Measurements from ENCODE around the gene SPECC1. TPM values are rescaled to one million over a fixed set of nuclear protein-coding genes. Genes with fewer than 3 reads are reported as not detected.

SPECC1 gene
- total and polyA plus RNA-seq, 12 donors: 19.2 to 96.1 (median 40.3) TPM

GRCh38 chr17:20203018-20203417 lies 193.9 kb downstream of the SPECC1 start:
- no peak for TF ChIP-seq POLR2A (IDR thresholded peaks at IDR 0.05)
- intact Hi-C loops (cut with DNase I): no loop called here
- no peaks in the 10 kb centered on the region for H3K27me3 ChIP-seq
- H3K4me3 ChIP-seq: no peak overlapping the region
- H3K36me3 ChIP-seq (replicated peaks in 1 of 2): no peaks in the 10 kb centered on the region
- H3K9me3 ChIP-seq (replicated peaks in 1 of 3): no peaks in the 10 kb centered on the region
- 77 to 95% (median 92%) methylated on average over 2 of the region's 2 CpGs for WGBS, 4 donors
- H3K4me1 ChIP-seq (replicated peaks in 1 of 2): no peaks in the 10 kb centered on the region
- DNase-seq: no peak
- H3K27ac ChIP-seq: no peak overlapping the region

- H3K27ac ChIP-seq: no peak overlapping the region
- no peak for DNase-seq
- no peaks in the 10 kb centered on the region for H3K4me1 ChIP-seq (replicated peaks in 1 of 2)
- no peaks in the 10 kb centered on the region for H3K27me3 ChIP-seq
- 85 to 91% (median 89%) methylated on average over 3 of the region's 3 CpGs for WGBS, 4 donors
- no peaks in the 10 kb centered on the region for H3K9me3 ChIP-seq (replicated peaks in 1 of 3)
- intact Hi-C loops (cut with DNase I): no loop called here
- H3K4me3 ChIP-seq: no peak overlapping the region
- H3K36me3 ChIP-seq (replicated peaks in 1 of 2): no peaks in the 10 kb centered on the region
- TF ChIP-seq POLR2A (IDR thresholded peaks at IDR 0.05) (no peak), CTCF (IDR thresholded peaks at IDR 0.05) (no peak)
Measured at GRCh38 chr17:20203761-20204263, 194.7 kb downstream of the SPECC1 start.

DNA sequence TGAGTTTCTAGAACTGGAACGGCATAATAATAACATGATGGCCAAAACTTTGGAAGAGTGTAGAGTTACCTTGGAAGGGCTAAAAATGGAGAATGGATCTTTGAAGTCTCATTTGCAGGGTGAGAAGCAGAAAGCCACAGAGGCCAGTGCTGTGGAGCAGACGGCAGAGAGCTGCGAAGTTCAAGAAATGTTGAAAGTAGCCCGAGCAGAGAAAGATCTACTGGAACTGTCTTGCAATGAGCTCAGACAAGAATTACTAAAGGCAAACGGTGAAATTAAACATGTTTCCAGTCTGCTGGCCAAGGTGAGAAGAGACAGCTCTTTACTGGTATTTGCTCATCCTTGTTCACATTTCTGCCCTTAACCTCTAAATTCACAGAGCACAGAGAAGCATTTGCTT lies 196.4 kb downstream of the SPECC1 start:
- TF ChIP-seq POLR2A (IDR thresholded peaks at IDR 0.05) (no peak), CTCF (IDR thresholded peaks at IDR 0.05) (no peak)
- intact Hi-C loops (cut with DNase I): no loop called here
- WGBS, 4 donors: 82 to 86% (median 83%) methylated on average over 5 of the region's 5 CpGs
- Histone ChIP-seq H3K4me3 (no peak overlapping the region), H3K9me3 (replicated peaks in 1 of 3) (no peaks in the 10 kb centered on the region), H3K27ac (peak overlapping the region in 1 of 5 donors; percentile 4), H3K36me3 (replicated peaks in 1 of 2) (no peaks in the 10 kb centered on the region), H3K27me3 (no peaks in the 10 kb centered on the region), H3K4me1 (replicated peaks in 1 of 2) (no peaks in the 10 kb centered on the region)
- no peak for DNase-seq

GRCh38 chr17:20206068-20206467 lies 196.9 kb downstream of the SPECC1 start:
- DNase-seq: no peak
- no peak overlapping the region for H3K4me3 ChIP-seq
- no peaks in the 10 kb centered on the region for H3K9me3 ChIP-seq (replicated peaks in 1 of 3)
- no peaks in the 10 kb centered on the region for H3K4me1 ChIP-seq (replicated peaks in 1 of 2)
- TF ChIP-seq CTCF (IDR thresholded peaks at IDR 0.05) (no peak), POLR2A (IDR thresholded peaks at IDR 0.05) (no peak)
- peak overlapping the region in 1 of 5 donors; percentile 4 for H3K27ac ChIP-seq
- WGBS, 4 donors: 77 to 89% (median 84%) methylated on average over 3 of the region's 3 CpGs
- no peaks in the 10 kb centered on the region for H3K36me3 ChIP-seq (replicated peaks in 1 of 2)
- H3K27me3 ChIP-seq: no peaks in the 10 kb centered on the region
- intact Hi-C loops (cut with DNase I): no loop called here

GRCh38 chr17:20206591-20206990 lies 197.4 kb downstream of the SPECC1 start:
- intact Hi-C loops (cut with DNase I): no loop called here
- H3K9me3 ChIP-seq (replicated peaks in 1 of 3): no peaks in the 10 kb centered on the region
- peak in 3 of 7 donors; percentile 37 to 63 (median 52) for DNase-seq
- H3K27ac ChIP-seq: peak overlapping the region in 4 of 5 donors; percentile 20 to 39 (median 25)
- 27 to 35% (median 31%) methylated on average over 3 of the region's 3 CpGs for WGBS, 4 donors
- TF ChIP-seq CTCF (IDR thresholded peaks at IDR 0.05) (no peak), POLR2A (IDR thresholded peaks at IDR 0.05) (no peak)
- no peak overlapping the region for H3K4me3 ChIP-seq
- H3K27me3 ChIP-seq: no peaks in the 10 kb centered on the region
- no peaks in the 10 kb centered on the region for H3K36me3 ChIP-seq (replicated peaks in 1 of 2)
- H3K4me1 ChIP-seq (replicated peaks in 1 of 2): no peaks in the 10 kb centered on the region

All from adrenal gland (tissue), 12 donors.